Panc1 (cell line): ENCODE measurements around the gene DRD5. TPM values are rescaled to one million over a fixed set of nuclear protein-coding genes. Genes with fewer than 3 reads are reported as not detected.

Experiments
- ATAC-seq: fragments of 200-7000 bp; cut with Tn5 transposase; 2 replicates; pipeline ENCODE4 v1.9.1; 2020; ENCODE audit warnings: mild to moderate bottlenecking, moderate library complexity
- BruUV-seq: library from RNA; stranded (reverse); fragments of 400-500 nt; replicated peaks from 2 replicates; lab custom pipeline; 2021; lab: Mats Ljungman, UMichigan
- CTCF ChIA-PET: fragments of 300-600 bp; sonication (Branson Sonifier 250); formaldehyde crosslinking; loops from one replicate; lab custom pipeline; 2022; ENCODE audit warnings: antibody characterized with exemption; lab: Charles Lee
- POLR2A ChIA-PET: fragments of 300-600 bp; sonication (Branson Sonifier 250); formaldehyde crosslinking; loops from one replicate; lab custom pipeline; 2022; ENCODE audit warnings: antibody characterized with exemption; lab: Charles Lee
- DNase-seq: peaks from one replicate; pipeline ENCODE4 v3.0.0-alpha.2; 2010; ENCODE audit warnings: low read depth, low spot score
- H3K27ac ChIP-seq: 2 replicates; pipeline ENCODE4 v1.5.1; 2011; ENCODE audit warnings: mild to moderate bottlenecking, low read length, inconsistent platforms
- H3K27me3 ChIP-seq: fragments of 200-500 bp; sonication (Bioruptor generic); 2 replicates; pipeline ENCODE4 v1.6.0; 2014; ENCODE audit warnings: low read length, inconsistent platforms; ENCODE audit not compliant: control insufficient read depth, insufficient read depth
- H3K36me3 ChIP-seq: fragments of 200-500 bp; sonication (Bioruptor generic); 2 replicates; pipeline ENCODE4 v1.5.1; 2014; ENCODE audit warnings: inconsistent platforms, mild to moderate bottlenecking, low read length, moderate library complexity; ENCODE audit not compliant: control insufficient read depth, insufficient read depth
- H3K4me1 ChIP-seq: 2 replicates; pipeline ENCODE4 v1.5.1; 2011; ENCODE audit warnings: inconsistent platforms, mild to moderate bottlenecking, low read length, moderate library complexity; ENCODE audit not compliant: control insufficient read depth, insufficient read depth
- H3K4me3 ChIP-seq, 2 experiments: 2 replicates each; pipeline ENCODE4 v1.5.1; 2011 to 2012; ENCODE audit warnings: low read depth in 2 of 2, low read length in 2 of 2, mild to moderate bottlenecking in 2 of 2, inconsistent platforms in 1 of 2, moderate library complexity in 1 of 2
- H3K9me3 ChIP-seq: fragments of 200-500 bp; sonication (Bioruptor generic); 2 replicates; pipeline ENCODE4 v1.5.1; 2014; ENCODE audit warnings: low read depth, mild to moderate bottlenecking, inconsistent platforms, low read length, moderate library complexity; ENCODE audit not compliant: control insufficient read depth, insufficient read depth
- POLR2AphosphoS5 ChIP-seq: IDR thresholded peaks from 2 replicates; pipeline ENCODE4 v1.6.1; 2012; ENCODE audit warnings: mild to moderate bottlenecking, low read depth, low read length, moderate library complexity
- REST ChIP-seq, 2 experiments: IDR thresholded peaks; 2 replicates each; pipeline ENCODE4 v1.6.1; 2011 to 2012; ENCODE audit warnings: low read depth in 2 of 2, control low read depth in 1 of 2, low read length in 1 of 2, mild to moderate bottlenecking in 1 of 2, moderate library complexity in 1 of 2; ENCODE audit not compliant: insufficient read depth in 1 of 2
- SIN3A ChIP-seq: IDR thresholded peaks from 2 replicates; pipeline ENCODE4 v1.6.1; 2012; ENCODE audit warnings: low read depth, mild to moderate bottlenecking, low read length, moderate library complexity, borderline replicate concordance; ENCODE audit not compliant: insufficient read depth
- TCF7L2 ChIP-seq: IDR thresholded peaks from 2 replicates; pipeline ENCODE4 v1.6.1; 2011; ENCODE audit warnings: mild to moderate bottlenecking, low read depth, low read length, inconsistent platforms
- in situ Hi-C: cut with HindIII; loops from 2 replicates; pipeline ENCODE4 v1.10.0; 2016; ENCODE audit warnings: low sequenced_read_pairs, low pct_unique_long_range_greater_than_20kb
- intact Hi-C: fragments of 100-400 bp; cut with micrococcal nuclease; formaldehyde crosslinking; loops from one replicate; pipeline ENCODE4 v1.10.0; 2022; ENCODE audit not compliant: unreplicated experiment
- total RNA-seq: library from RNA; stranded (reverse); gene quantifications from one replicate; pipeline ENCODE4 v1.2.1, GENCODE V29; 2021; ENCODE audit not compliant: unreplicated experiment
- TF ChIP-seq, protein P1 (sequence below): fragments of 450-650 bp; IDR thresholded peaks from 2 replicates; pipeline ENCODE4 v1.5.1; 2017; ENCODE audit warnings: mild to moderate bottlenecking

The DRD5 gene
- total RNA-seq, 1 experiment from 2014 or later: not detected

GRCh38 chr4:9745782-9746181, 35.7 kb upstream of the DRD5 start:
- intact Hi-C loops: no loop called here
- no peak for ATAC-seq
- BruUV-seq: no TSS peak
- ChIA-PET CTCF (no interaction called here), POLR2A (no interaction called here)
- Histone ChIP-seq H3K9me3 (no peaks in the 10 kb centered on the region), H3K36me3 (no peaks in the 10 kb centered on the region), H3K27me3 (no peaks in the 10 kb centered on the region), H3K27ac (no peak overlapping the region), H3K4me1 (no peaks in the 10 kb centered on the region), H3K4me3 (no peak overlapping the region)
- in situ Hi-C loops: no loop called here
- no peak for TF ChIP-seq TCF7L2
- no peak for TF ChIP-seq REST (IDR thresholded peaks at IDR 0.05; ENCODE audit: insufficient read depth in 1 of 2, low read depth in 2 of 2, low read length in 1 of 2)
- TF ChIP-seq SIN3A: no peak
- TF ChIP-seq, protein P1, sequence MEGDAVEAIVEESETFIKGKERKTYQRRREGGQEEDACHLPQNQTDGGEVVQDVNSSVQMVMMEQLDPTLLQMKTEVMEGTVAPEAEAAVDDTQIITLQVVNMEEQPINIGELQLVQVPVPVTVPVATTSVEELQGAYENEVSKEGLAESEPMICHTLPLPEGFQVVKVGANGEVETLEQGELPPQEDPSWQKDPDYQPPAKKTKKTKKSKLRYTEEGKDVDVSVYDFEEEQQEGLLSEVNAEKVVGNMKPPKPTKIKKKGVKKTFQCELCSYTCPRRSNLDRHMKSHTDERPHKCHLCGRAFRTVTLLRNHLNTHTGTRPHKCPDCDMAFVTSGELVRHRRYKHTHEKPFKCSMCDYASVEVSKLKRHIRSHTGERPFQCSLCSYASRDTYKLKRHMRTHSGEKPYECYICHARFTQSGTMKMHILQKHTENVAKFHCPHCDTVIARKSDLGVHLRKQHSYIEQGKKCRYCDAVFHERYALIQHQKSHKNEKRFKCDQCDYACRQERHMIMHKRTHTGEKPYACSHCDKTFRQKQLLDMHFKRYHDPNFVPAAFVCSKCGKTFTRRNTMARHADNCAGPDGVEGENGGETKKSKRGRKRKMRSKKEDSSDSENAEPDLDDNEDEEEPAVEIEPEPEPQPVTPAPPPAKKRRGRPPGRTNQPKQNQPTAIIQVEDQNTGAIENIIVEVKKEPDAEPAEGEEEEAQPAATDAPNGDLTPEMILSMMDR: no peak
- TF ChIP-seq POLR2AphosphoS5: no peak
- DNase-seq: no peak

GRCh38 chr4:9758641-9759317, 22.7 kb upstream of the DRD5 start:
- in situ Hi-C loops (no loop called here), intact Hi-C loops (no loop called here)
- CTCF ChIA-PET: no interaction called here
- no peaks in the 10 kb centered on the region for H3K27me3 ChIP-seq
- no peaks in the 10 kb centered on the region for H3K9me3 ChIP-seq
- no peak for TF ChIP-seq REST (IDR thresholded peaks at IDR 0.05; ENCODE audit: insufficient read depth in 1 of 2, low read depth in 2 of 2, low read length in 1 of 2)
- TF ChIP-seq TCF7L2: no peak
- TF ChIP-seq, protein P1: no peak
- TF ChIP-seq POLR2AphosphoS5: no peak
- TF ChIP-seq SIN3A: no peak
- no peak for DNase-seq
- no peak overlapping the region for H3K4me3 ChIP-seq
- no peak for ATAC-seq
- no peaks in the 10 kb centered on the region for H3K36me3 ChIP-seq
- no peak overlapping the region for H3K27ac ChIP-seq
- no TSS peak for BruUV-seq
- POLR2A ChIA-PET: no interaction called here
- no peaks in the 10 kb centered on the region for H3K4me1 ChIP-seq
